ENCODE data around the gene NEU4. TPM values are rescaled to one million over a fixed set of nuclear protein-coding genes. Genes with fewer than 3 reads are reported as not detected.

Gene NEU4
- total and polyA plus RNA-seq, 2 of the 4 experiments (the other 2 are of a cell fraction) = not detected

- Histone ChIP-seq H2BK5ac (ENCODE audit: low read depth, low read length, poor library complexity, severe bottlenecking) (no peak overlapping the region), H3K9me3 (ENCODE audit: control insufficient read depth, insufficient read depth, low read length) (no peaks in the 10 kb centered on the region), H2AK9ac (replicated peaks; ENCODE audit: low read depth, low read length, poor library complexity) (no peak overlapping the region), H3K9me1 (ENCODE audit: insufficient read depth, low read length) (no peaks in the 10 kb centered on the region), H3K56ac (ENCODE audit: extremely low read depth, insufficient read depth, low read length) (no peak overlapping the region), H3K23ac (ENCODE audit: low read depth, low read length) (no peak overlapping the region), H2AFZ (replicated peaks; ENCODE audit: low read length, poor library complexity) (no peak overlapping the region), H3K4me3 (ENCODE audit: insufficient read depth, low read depth, low read length) (no peak overlapping the region), H4K91ac (ENCODE audit: insufficient read depth, low read depth, low read length) (no peak overlapping the region), H3K9ac (ENCODE audit: low read depth, low read length) (no peak overlapping the region), H3K4me1 (ENCODE audit: control insufficient read depth, insufficient read depth, low read length) (peaks cover 12% of the 10 kb centered on the region), H4K8ac (ENCODE audit: low read depth in 2 of 2, low read length in 2 of 2) (no peak overlapping the region), H4K20me1 (ENCODE audit: insufficient read depth, low read length) (no peaks in the 10 kb centered on the region; the same call in 1 of the 2 replicates), H2AK5ac (ENCODE audit: low read depth, low read length) (no peak overlapping the region), H2BK20ac (ENCODE audit: low read depth, low read length) (no peak overlapping the region), H2BK15ac (ENCODE audit: low read depth, low read length) (no peak overlapping the region), H3K4me2 (ENCODE audit: low read depth, low read length) (no peak overlapping the region), H3K4ac (ENCODE audit: low read depth, low read length) (no peak overlapping the region), H4K5ac (ENCODE audit: low read depth, low read length) (no peak overlapping the region; the same call in 1 of the 2 replicates), H3K36me3 (ENCODE audit: control insufficient read depth, insufficient read depth, low read length) (peaks cover 3% of the 10 kb centered on the region; the same call in 1 of the 2 replicates), H3K18ac (ENCODE audit: low read depth, low read length) (peak overlapping the region; percentile 30; the same call in 1 of the 2 replicates), H3K14ac (replicated peaks; ENCODE audit: low read depth, low read length) (no peak overlapping the region), H3K79me1 (ENCODE audit: low read depth in 1 of 2, low read length in 2 of 2) (no peaks in the 10 kb centered on the region), H3K27me3 (ENCODE audit: control insufficient read depth, insufficient read depth, low read length) (no peaks in the 10 kb centered on the region; the same call in 1 of the 2 replicates), H3K27ac (ENCODE audit: insufficient read depth, low read length) (no peak overlapping the region), H2BK120ac (ENCODE audit: low read depth, low read length) (no peak overlapping the region)
- dilution Hi-C loops (cut with HindIII; ENCODE audit: low sequenced_read_pairs, unreplicated experiment) (no loop called here), in situ Hi-C loops (cut with MboI; ENCODE audit: low sequenced_read_pairs) (no loop called here), intact Hi-C loops (cut with micrococcal nuclease) (no loop called here)
- POLR2A ChIA-PET (ENCODE audit: unreplicated experiment) = no interaction called here
- peak; percentile 27 for ATAC-seq (ENCODE audit: low read depth)
- peak; percentile 17 for DNase-seq
- WGBS, 2 experiments (ENCODE audit: extremely low coverage in 2 of 2, insufficient read length in 1 of 2) = 64% methylated on average over 16 of the region's 38 CpGs; no CpG with 5 or more reads in 1 of the 2 experiments
- CTCF ChIA-PET = no interaction called here
- TF ChIP-seq SMC3 (IDR thresholded peaks at IDR 0.05; ENCODE audit: low read depth, low read length) = no peak
- TF ChIP-seq MAZ (IDR thresholded peaks at IDR 0.05; ENCODE audit: borderline replicate concordance, low read depth, low read length) = peak; percentile 34; the same call in 1 of the 2 replicates
- TF ChIP-seq CTCF (conservative IDR thresholded peaks at IDR 0.05; ENCODE audit: low read depth, low read length) = no peak
- TF ChIP-seq MAFK (IDR thresholded peaks at IDR 0.05; ENCODE audit: low read depth, low read length) = no peak
- no peak for TF ChIP-seq CHD1 (IDR thresholded peaks at IDR 0.05; ENCODE audit: low read depth, low read length)
- no peak for TF ChIP-seq FOS (IDR thresholded peaks at IDR 0.05; ENCODE audit: low read depth, low read length)
- no peak for TF ChIP-seq RFX5 (IDR thresholded peaks at IDR 0.05; ENCODE audit: low read depth, low read length)
- no peak for TF ChIP-seq MXI1 (IDR thresholded peaks at IDR 0.05; ENCODE audit: borderline replicate concordance, low read depth, low read length)
- peak; percentile 62 for TF ChIP-seq CEBPB (IDR thresholded peaks at IDR 0.05; ENCODE audit: low read depth, low read length)
- no peak for TF ChIP-seq NFE2L2 (IDR thresholded peaks at IDR 0.05; ENCODE audit: low read depth, low read length)
- BruUV-seq (replicated peaks) = no TSS peak
Observed at GRCh38 chr2:241771286-241772062, 37.5 kb upstream of the NEU4 start.
